AG09319 (cell line): ENCODE results near the gene CAMK2D.
A peak's percentile ranks its signal among the peaks of the same experiment; 100 is the strongest.

Experiments
- DNase-seq: peaks from one replicate; pipeline ENCODE4 v3.0.0-alpha.2; 2010; ENCODE audit warnings: low read depth; ENCODE audit errors: extremely low read depth
- CTCF ChIP-seq: IDR thresholded peaks from 2 replicates; pipeline ENCODE4 v1.5.1; 2011; ENCODE audit warnings: low read depth, mild to moderate bottlenecking, inconsistent platforms, low read length, moderate library complexity

The CAMK2D gene

GRCh38 chr4:113471146-113471860 lies 290.2 kb downstream of the CAMK2D start:
- no peak for DNase-seq
- no peak for TF ChIP-seq CTCF

DNA sequence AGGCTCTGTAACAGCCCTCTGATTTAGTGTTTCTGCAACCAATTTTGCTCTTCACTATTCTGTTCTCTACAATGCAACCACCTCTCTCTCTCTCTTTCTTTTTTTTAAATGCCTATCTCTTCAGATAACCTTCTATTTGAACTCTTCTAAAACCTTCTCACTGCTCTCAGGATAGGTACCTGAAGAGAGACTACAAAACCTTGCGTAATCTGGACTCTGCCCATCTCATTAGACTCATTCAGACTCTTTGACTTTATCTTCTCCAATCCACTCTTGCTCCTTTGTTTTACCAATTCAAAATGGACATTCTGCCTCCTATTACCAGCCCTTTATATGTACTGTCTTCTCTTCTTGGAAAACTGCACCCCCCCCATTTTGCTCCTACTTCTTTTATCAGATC lies 291.6 kb downstream of the CAMK2D start:
- no peak for DNase-seq
- TF ChIP-seq CTCF = no peak

DNA sequence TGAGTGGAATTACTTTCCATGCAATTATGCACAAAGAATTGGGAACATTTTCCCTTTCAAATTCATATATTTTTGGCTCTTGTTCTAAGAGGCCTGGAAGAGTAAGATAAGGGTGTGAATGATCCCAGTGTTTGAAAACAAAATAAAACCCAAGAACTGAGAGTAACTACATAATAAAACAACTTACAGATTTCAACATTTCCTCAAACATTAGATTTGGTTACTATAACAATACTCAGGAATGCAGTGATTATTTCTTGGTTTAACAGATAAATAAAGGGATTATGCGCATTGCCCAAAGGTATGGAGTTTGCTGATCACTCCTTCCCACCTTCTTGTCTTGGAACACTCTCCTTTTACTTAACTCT lies 292.5 kb downstream of the CAMK2D start:
- DNase-seq = no peak
- TF ChIP-seq CTCF = no peak

- DNase-seq = peak; percentile 98
Observed at GRCh38 chr4:113468165-113469022, 293.1 kb downstream of the CAMK2D start.

GRCh38 chr4:113467581-113467980 lies 294.0 kb downstream of the CAMK2D start:
- no peak for DNase-seq
- no peak for TF ChIP-seq CTCF

More at GRCh38 chr4:113468165-113469022, 293.1 kb downstream of the CAMK2D start:
- no peak for TF ChIP-seq CTCF

GRCh38 chr4:113462286-113462685 lies 299.3 kb downstream of the CAMK2D start:
- DNase-seq = no peak
- no peak for TF ChIP-seq CTCF

- no peak for DNase-seq
- no peak for TF ChIP-seq CTCF
Observed at GRCh38 chr4:113461281-113461680, 300.3 kb downstream of the CAMK2D start.
